H1 (cell line): ENCODE results near the gene PTPN18. TPM values are rescaled to one million over a fixed set of nuclear protein-coding genes. Genes with fewer than 3 reads are reported as not detected.

ENCODE experiments used
- CTCF ChIA-PET: fragments of 300-600 bp; sonication (Branson Sonifier 250); formaldehyde crosslinking; loops from one replicate; lab custom pipeline; 2021; ENCODE audit not compliant: partially characterized antibody; lab: Charles Lee
- POLR2A ChIA-PET: fragments of 300-600 bp; sonication (Branson Sonifier 250); formaldehyde crosslinking; loops from one replicate; lab custom pipeline; 2021; ENCODE audit warnings: inconsistent platforms; ENCODE audit not compliant: partially characterized antibody; lab: Charles Lee
- DNase-seq, 2 experiments: peaks; one replicate each; pipeline versions ENCODE4 v3.0.0 to v3.0.0-alpha.2; 2010 to 2022; ENCODE audit warnings: low spot score in 2 of 2, low read depth in 1 of 2, mixed read lengths in 1 of 2
- FAIRE-seq: peaks from 2 replicates; lab custom pipeline; 2011; peaks lifted over from hg19 to GRCh38; lab: Jason Lieb, UNC
- H2AFZ ChIP-seq: 2 replicates; pipeline ENCODE4 v1.8.1; 2012; ENCODE audit warnings: low read length, inconsistent platforms
- H2AK5ac ChIP-seq: 2 replicates; pipeline ENCODE4 v1.6.1; 2013; ENCODE audit warnings: low read depth, low read length
- H2BK120ac ChIP-seq: replicated peaks from 2 replicates; pipeline ENCODE3; 2013; ENCODE audit warnings: low read depth, low read length, inconsistent platforms
- H2BK12ac ChIP-seq: 2 replicates; pipeline ENCODE4 v1.6.1; 2013; ENCODE audit warnings: low read depth, low read length
- H2BK15ac ChIP-seq: 2 replicates; pipeline ENCODE4 v1.6.1; 2013; ENCODE audit warnings: low read length
- H2BK20ac ChIP-seq: 2 replicates; pipeline ENCODE4 v1.6.1; 2013; ENCODE audit warnings: low read length
- H2BK5ac ChIP-seq: 2 replicates; pipeline ENCODE4 v1.6.1; 2013; ENCODE audit warnings: low read depth, low read length
- H3K14ac ChIP-seq: 2 replicates; pipeline ENCODE4 v1.6.1; 2013; ENCODE audit warnings: inconsistent platforms; ENCODE audit not compliant: insufficient read length
- H3K18ac ChIP-seq: 2 replicates; pipeline ENCODE4 v1.6.1; 2013; ENCODE audit warnings: low read length; ENCODE audit errors: extremely low read depth
- H3K23ac ChIP-seq: 2 replicates; pipeline ENCODE4 v1.6.1; 2013; ENCODE audit warnings: inconsistent platforms; ENCODE audit not compliant: insufficient read length
- H3K23me2 ChIP-seq: 2 replicates; pipeline ENCODE4 v1.6.1; 2013; ENCODE audit warnings: low read depth, low read length
- H3K27ac ChIP-seq: 2 replicates; pipeline ENCODE4 v1.6.1; 2011; ENCODE audit warnings: low read depth, low read length, inconsistent platforms
- H3K27me3 ChIP-seq, 4 experiments: replicated peaks in 1 of 4; 1 replicate in 1 of 4; 2 replicates in 3 of 4; pipeline versions ENCODE4 v1.6.1 to v1.8.1; 2011 to 2013; ENCODE audit warnings: low read length in 3 of 4, mild to moderate bottlenecking in 3 of 4, inconsistent platforms in 2 of 4, mixed read lengths in 2 of 4, moderate library complexity in 1 of 4; ENCODE audit not compliant: control insufficient read depth in 3 of 4, insufficient read depth in 3 of 4; ENCODE audit errors: extremely low read depth in 1 of 4
- H3K36me3 ChIP-seq, 4 experiments: 2 replicates each; pipeline versions ENCODE4 v1.6.1 to v1.8.1; 2011 to 2013; ENCODE audit warnings: mild to moderate bottlenecking in 4 of 4, low read length in 3 of 4, moderate library complexity in 2 of 4, control low read depth in 1 of 4, inconsistent platforms in 1 of 4; ENCODE audit not compliant: insufficient read depth in 4 of 4, control insufficient read depth in 2 of 4
- H3K4ac ChIP-seq: replicated peaks from 2 replicates; pipeline ENCODE3; 2013; ENCODE audit warnings: low read length, low read depth, mixed read lengths, inconsistent platforms; ENCODE audit not compliant: insufficient read length
- H3K4me1 ChIP-seq, 4 experiments: replicated peaks in 1 of 4; 1 replicate in 1 of 4; 2 replicates in 3 of 4; pipeline versions ENCODE4 v1.6.1 to v1.8.1; 2011 to 2013; ENCODE audit warnings: low read length in 3 of 4, inconsistent platforms in 2 of 4, mixed read lengths in 1 of 4; ENCODE audit not compliant: insufficient read depth in 4 of 4, control insufficient read depth in 3 of 4
- H3K4me2 ChIP-seq, 2 experiments: 2 replicates each; pipeline versions ENCODE4 v1.6.1 to v1.8.1; 2011 to 2013; ENCODE audit warnings: low read depth in 2 of 2, low read length in 2 of 2, control low read depth in 1 of 2, inconsistent platforms in 1 of 2, mild to moderate bottlenecking in 1 of 2; ENCODE audit not compliant: insufficient read depth in 1 of 2
- H3K4me3 ChIP-seq, 4 experiments: fragments of 200-600, 300-600 bp in 1 of 4; sonication (generic), shearing (Covaris generic), sonication (Bioruptor Twin) in 1 of 4; 2 replicates each; pipeline versions ENCODE4 v1.5.1 to v1.8.1; 2011 to 2016; ENCODE audit warnings: low read length in 4 of 4, low read depth in 3 of 4, control low read depth in 2 of 4, inconsistent platforms in 2 of 4, mild to moderate bottlenecking in 2 of 4, mixed read lengths in 1 of 4, moderate library complexity in 1 of 4; ENCODE audit not compliant: insufficient read depth in 2 of 4; ENCODE audit errors: extremely low read depth in 1 of 4
- H3K56ac ChIP-seq: replicated peaks from 2 replicates; pipeline ENCODE3; 2013; ENCODE audit warnings: low read depth, mild to moderate bottlenecking, mixed read lengths, low read length, inconsistent platforms; ENCODE audit not compliant: insufficient read length
- H3K79me1 ChIP-seq: 2 replicates; pipeline ENCODE4 v1.6.1; 2013; ENCODE audit warnings: low read depth, low read length, control low read depth
- H3K79me2 ChIP-seq, 2 experiments: 2 replicates each; pipeline versions ENCODE4 v1.6.1 to v1.8.1; 2012 to 2013; ENCODE audit warnings: low read length in 2 of 2, mild to moderate bottlenecking in 2 of 2, inconsistent platforms in 1 of 2; ENCODE audit not compliant: insufficient read depth in 2 of 2, control insufficient read depth in 1 of 2
- H3K9ac ChIP-seq, 4 experiments: replicated peaks in 1 of 4; 1 replicate in 1 of 4; 2 replicates in 3 of 4; pipeline versions ENCODE4 v1.6.1 to v1.8.1; 2011 to 2013; ENCODE audit warnings: low read depth in 3 of 4, low read length in 3 of 4, control low read depth in 2 of 4, mild to moderate bottlenecking in 2 of 4, moderate library complexity in 2 of 4, inconsistent platforms in 1 of 4; ENCODE audit errors: extremely low read depth in 1 of 4
- H3K9me3 ChIP-seq, 2 experiments: 2 replicates each; pipeline versions ENCODE4 v1.6.1 to v1.8.1; 2012 to 2013; ENCODE audit warnings: mild to moderate bottlenecking in 2 of 2, moderate library complexity in 2 of 2, control low read depth in 1 of 2, inconsistent platforms in 1 of 2, low read depth in 1 of 2, low read length in 1 of 2, mixed read lengths in 1 of 2; ENCODE audit not compliant: insufficient read depth in 2 of 2
- H4K20me1 ChIP-seq, 2 experiments: replicated peaks in 1 of 2; 2 replicates each; pipeline versions ENCODE3 to v1.8.1; 2011 to 2013; ENCODE audit warnings: inconsistent platforms in 2 of 2, low read length in 2 of 2, mild to moderate bottlenecking in 1 of 2; ENCODE audit not compliant: insufficient read depth in 2 of 2, control insufficient read depth in 1 of 2
- H4K5ac ChIP-seq: 2 replicates; pipeline ENCODE4 v1.6.1; 2013; ENCODE audit warnings: low read length, low read depth, mixed read lengths, inconsistent platforms; ENCODE audit not compliant: insufficient read length
- H4K8ac ChIP-seq: 2 replicates; pipeline ENCODE4 v1.8.0; 2013; ENCODE audit warnings: mild to moderate bottlenecking, moderate library complexity, low read length, inconsistent platforms; ENCODE audit not compliant: insufficient read depth; ENCODE audit errors: extremely low read depth
- H4K91ac ChIP-seq: replicated peaks from 2 replicates; pipeline ENCODE3; 2013; ENCODE audit warnings: low read length, mixed read lengths, inconsistent platforms; ENCODE audit not compliant: insufficient read length
- HDAC6 ChIP-seq: IDR thresholded peaks from one replicate; pipeline ENCODE4 v1.7.1; 2012; ENCODE audit warnings: low read depth, mild to moderate bottlenecking, inconsistent platforms, low read length, moderate library complexity
- SP2 ChIP-seq: IDR thresholded peaks from 2 replicates; pipeline ENCODE4 v1.6.1; 2012; ENCODE audit warnings: mild to moderate bottlenecking, low read length, inconsistent platforms
- whole genome bisulfite sequencing, 2 experiments: shearing (Covaris generic) in 1 of 2; methylation state at CpG; one replicate each; pipeline versions ENCODE4 v1.1.6 to v1.1.7; 2013 to 2015; ENCODE audit warnings: low lambda C conversion rate in 2 of 2, mixed read lengths in 2 of 2, inconsistent platforms in 1 of 2, low coverage in 1 of 2, missing lambda C conversion rate in 1 of 2; ENCODE audit not compliant: insufficient replicate concordance in 2 of 2, insufficient coverage in 1 of 2, insufficient read length in 1 of 2; ENCODE audit errors: extremely low coverage in 1 of 2, missing lambda C conversion rate in 1 of 2; 5-methylcytosine and 5-hydroxymethylcytosine counted together
- polyA plus RNA-seq, 7 experiments: library from polyadenylated mRNA; depleted of rRNA in 3 of 7; stranded (reverse) in 5 of 7; unstranded in 2 of 7; fragments of >200 nt in 5 of 7; fragments of 200-250 nt in 2 of 7; gene quantifications; 1 replicate in 5 of 7; 2 replicates in 1 of 7; 4 replicates in 1 of 7; pipeline versions ENCODE4 v1.2.1 to v1.2.3, GENCODE V29; 2011 to 2013; ENCODE audit warnings: missing spikeins in 2 of 7, mixed read lengths in 2 of 7
- total RNA-seq: library from RNA; stranded (reverse); fragmentation: NEBNext Ultra II Directional; extraction: Animal tissue kit (Norgen Biotek cat#: 25700); gene quantifications from 2 replicates; pipeline ENCODE4 v1.2.1, GENCODE V29; 2021

Gene PTPN18
- total and polyA plus RNA-seq, 2 of the 8 experiments (the other 6 are each of a cell fraction or from before 2014, with no cell fraction given), result 13.2 to 14.7 TPM

GRCh38 chr2:130382313-130382917 lies 26.6 kb downstream of the PTPN18 start:
- no peak overlapping the region for H4K5ac ChIP-seq
- no peak overlapping the region for H4K8ac ChIP-seq
- WGBS, 2 experiments, result 95% methylated on average over 8 of the region's 8 CpGs; no CpG with 5 or more reads in 1 of the 2 experiments
- H2BK12ac ChIP-seq, result no peak overlapping the region
- TF ChIP-seq HDAC6 (no peak), SP2 (no peak)
- H4K91ac ChIP-seq, result no peak overlapping the region
- DNase-seq (no peak), FAIRE-seq (no peak)
- ChIA-PET POLR2A (no interaction called here), CTCF (interaction anchor here (1.5 kb wide), 1 partner anchor 10 kb away, joined by 4 read pairs; no protein-coding TSS in a partner anchor)
- no peak overlapping the region for H2AFZ ChIP-seq
- H3K23ac ChIP-seq, result no peak overlapping the region
- no peak overlapping the region for H3K4me2 ChIP-seq
- no peaks in the 10 kb centered on the region for H3K79me1 ChIP-seq
- H3K56ac ChIP-seq, result no peak overlapping the region
- H3K4ac ChIP-seq, result no peak overlapping the region
- H3K9ac ChIP-seq, result no peak overlapping the region
- H2BK5ac ChIP-seq, result no peak overlapping the region
- H3K79me2 ChIP-seq, result no peaks in the 10 kb centered on the region
- no peak overlapping the region for H2BK120ac ChIP-seq
- no peak overlapping the region for H2BK20ac ChIP-seq
- no peaks in the 10 kb centered on the region for H3K4me1 ChIP-seq
- H3K27ac ChIP-seq, result no peak overlapping the region
- no peak overlapping the region for H3K18ac ChIP-seq
- H2AK5ac ChIP-seq, result no peak overlapping the region
- no peak overlapping the region for H3K14ac ChIP-seq
- peaks cover 0 to 5% of the 10 kb centered on the region in 2 experiments for H4K20me1 ChIP-seq
- H3K4me3 ChIP-seq, result no peak overlapping the region
- no peaks in the 10 kb centered on the region for H3K36me3 ChIP-seq
- no peaks in the 10 kb centered on the region for H3K23me2 ChIP-seq
- H3K27me3 ChIP-seq, result no peaks in the 10 kb centered on the region
- no peaks in the 10 kb centered on the region for H3K9me3 ChIP-seq
- no peak overlapping the region for H2BK15ac ChIP-seq
